Activated CD4-positive, CD25-positive, alpha-beta regulatory T cell treated with anti-CD3 and anti-CD28 coated beads, Interleukin-2, amount 50 U/mL, for 72 hours (primary cell): ENCODE results near the gene PLXNA2.

Source experiments
- DNase-seq: peaks from one replicate; pipeline ENCODE4 v3.0.0; 2021

Gene PLXNA2

DNA sequence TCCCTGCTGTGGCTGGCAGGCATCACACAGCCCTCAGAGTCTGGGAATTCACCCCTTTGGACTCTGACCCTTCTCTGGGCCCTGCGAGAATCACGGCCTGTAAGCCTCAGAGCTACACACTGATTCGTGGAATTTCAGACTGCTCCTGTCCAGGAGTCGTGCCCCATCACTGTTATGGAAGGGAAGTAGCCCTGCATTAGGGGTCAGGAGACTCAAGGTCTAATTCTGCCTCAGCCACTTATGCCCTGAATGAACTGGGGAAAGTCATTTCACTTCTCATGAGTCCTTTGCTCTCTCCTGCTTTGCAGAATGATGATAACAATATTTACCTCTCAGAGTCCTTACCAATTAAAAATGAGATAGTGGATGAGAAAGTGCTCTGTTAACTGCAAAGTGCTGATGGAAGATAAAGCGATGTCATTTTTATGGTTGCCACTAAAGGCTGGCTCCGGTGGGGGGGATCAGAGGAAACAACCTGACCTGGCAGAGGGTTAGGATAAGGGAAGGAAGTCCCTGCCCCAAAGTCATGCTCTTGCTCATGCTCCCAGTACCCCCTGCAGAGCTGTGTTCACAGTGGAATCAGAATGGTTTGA is 184.7 kb downstream of the PLXNA2 start:
- no peak for DNase-seq

DNA sequence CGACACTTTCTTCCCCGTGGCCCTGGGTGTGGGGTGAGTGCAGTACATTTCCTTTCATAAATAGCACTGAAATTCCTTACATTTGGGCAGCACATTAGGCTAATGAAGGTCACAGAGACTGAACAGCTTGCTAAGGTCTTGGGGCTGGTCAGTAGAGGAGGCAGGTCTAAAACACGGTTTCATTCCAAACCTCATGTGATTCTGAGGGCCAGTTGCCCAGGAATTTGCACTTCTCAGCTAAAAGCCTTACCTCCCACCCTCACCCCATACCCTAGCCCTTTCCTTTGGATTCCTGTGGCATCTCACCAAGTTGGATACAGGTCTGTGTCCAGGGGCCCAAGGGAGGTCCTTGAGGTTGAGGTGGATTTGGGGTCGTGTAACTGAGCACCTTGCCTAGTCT is 185.4 kb downstream of the PLXNA2 start:
- no peak for DNase-seq

DNA sequence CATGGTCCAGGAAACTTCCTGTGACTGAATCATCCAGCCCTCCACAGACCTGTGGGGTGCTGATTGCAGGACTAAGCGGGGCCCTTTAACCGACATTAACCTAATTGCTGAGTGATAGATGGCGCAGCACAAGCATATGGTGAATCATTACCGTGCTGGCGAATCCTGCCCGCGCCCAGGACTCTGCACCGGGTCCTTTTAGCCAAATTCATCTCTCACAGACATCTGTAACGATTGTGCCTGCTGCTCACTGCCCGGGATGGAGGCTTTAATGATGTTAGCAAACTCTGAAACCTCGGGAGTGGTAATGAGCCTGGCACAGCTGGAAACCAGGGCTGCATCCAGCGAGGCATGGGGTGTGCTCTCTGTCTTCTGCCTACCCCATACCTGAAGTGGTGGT is 185.9 kb downstream of the PLXNA2 start:
- DNase-seq: no peak

DNA sequence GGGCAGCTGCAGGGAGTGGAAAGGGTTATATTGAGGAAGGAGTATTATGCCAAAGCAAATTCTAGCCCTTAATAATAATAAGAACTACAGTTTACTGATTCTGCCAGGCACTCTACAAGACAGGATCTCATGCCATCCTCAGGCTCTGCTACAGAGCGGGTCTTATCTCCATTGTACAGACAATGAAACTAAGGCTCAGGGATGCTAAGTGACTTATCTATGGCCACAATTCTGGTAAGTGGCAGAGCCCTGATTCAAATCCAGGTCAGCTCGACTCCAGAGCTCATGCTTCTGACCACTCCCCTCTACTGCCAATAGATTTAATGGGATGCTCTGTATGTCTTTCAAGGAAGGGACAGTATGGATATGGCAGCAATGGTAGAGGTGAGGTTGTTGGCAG is 187.1 kb downstream of the PLXNA2 start:
- no peak for DNase-seq

DNA sequence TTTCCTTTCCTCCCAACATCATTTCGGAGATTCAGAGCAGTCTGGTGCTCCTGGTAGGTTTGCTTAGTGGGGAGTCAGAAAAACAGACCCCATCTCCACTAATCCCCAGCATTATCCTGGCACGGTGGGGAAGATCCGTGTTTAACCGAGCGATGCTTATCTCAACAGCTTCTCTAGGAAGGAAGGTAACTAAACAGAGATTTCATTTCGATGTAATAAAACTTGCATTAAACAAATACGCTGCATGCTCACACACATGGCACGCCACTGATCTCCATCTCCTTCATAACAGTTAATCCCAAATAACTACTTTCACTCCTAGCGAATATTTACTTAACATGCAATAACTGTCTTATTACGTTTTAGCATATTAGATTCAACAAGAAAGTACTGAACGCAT is 188.6 kb downstream of the PLXNA2 start:
- DNase-seq: no peak

DNA sequence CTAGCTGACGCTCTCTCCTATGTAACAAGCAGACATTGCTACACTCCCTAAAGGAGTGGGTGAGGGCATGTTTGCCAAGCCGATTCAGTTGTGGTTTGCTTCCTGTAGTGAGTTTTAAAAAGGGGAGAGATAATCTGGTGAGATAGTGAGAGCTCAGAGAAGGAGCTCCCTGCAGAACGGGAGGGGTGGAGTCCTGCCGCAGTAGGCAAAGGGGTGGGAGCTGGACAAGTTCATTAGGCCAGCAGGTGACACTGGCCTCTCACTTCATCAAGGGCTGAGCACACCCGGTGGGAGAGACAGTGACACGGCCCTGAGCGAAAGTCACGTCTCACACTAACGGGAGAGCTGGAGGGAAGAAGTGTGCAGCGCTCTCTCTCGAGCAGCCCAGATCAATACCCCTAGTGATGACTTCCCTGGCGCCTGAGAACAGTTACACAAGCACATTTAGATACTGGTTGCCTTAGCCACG is 189.2 kb downstream of the PLXNA2 start:
- no peak for DNase-seq

DNA sequence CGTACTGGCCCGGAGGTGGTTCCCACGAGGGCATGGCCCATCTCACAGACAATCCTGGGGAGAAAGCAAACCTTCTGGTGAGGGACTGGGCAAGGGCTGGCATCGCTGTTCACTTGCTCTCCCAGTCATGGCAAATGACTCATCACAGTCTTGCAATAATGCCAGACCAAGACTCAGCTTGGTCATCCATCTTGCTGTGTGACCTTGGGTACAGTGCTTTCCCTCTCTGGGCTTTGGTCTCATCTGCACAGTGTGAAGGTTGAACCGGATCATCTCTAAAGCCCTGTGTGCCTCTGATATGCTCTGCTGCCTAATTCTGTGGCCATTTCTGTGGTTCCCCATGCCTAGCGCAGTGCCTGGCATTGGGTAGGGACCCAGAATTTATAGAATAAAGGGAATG is 189.7 kb downstream of the PLXNA2 start:
- DNase-seq: no peak

DNA sequence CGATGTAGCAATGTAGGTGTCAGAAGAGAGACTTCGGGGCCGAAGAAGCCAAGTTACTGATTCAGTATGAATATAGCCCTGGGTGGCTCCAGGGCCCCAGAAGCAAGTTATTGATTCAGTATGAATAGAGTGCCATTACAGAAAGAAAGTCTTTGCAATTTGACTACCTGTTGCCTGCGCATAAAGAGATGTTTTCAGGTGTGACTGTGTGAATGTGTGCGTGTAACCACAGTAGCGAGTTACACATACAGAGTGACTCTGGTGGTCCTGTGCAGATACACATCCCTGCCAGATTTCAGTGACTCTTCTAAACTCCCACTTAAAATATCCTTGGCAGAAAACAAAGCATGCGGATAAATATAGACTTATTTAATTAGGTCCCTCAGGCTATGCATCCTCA is 190.5 kb downstream of the PLXNA2 start:
- no peak for DNase-seq

DNA sequence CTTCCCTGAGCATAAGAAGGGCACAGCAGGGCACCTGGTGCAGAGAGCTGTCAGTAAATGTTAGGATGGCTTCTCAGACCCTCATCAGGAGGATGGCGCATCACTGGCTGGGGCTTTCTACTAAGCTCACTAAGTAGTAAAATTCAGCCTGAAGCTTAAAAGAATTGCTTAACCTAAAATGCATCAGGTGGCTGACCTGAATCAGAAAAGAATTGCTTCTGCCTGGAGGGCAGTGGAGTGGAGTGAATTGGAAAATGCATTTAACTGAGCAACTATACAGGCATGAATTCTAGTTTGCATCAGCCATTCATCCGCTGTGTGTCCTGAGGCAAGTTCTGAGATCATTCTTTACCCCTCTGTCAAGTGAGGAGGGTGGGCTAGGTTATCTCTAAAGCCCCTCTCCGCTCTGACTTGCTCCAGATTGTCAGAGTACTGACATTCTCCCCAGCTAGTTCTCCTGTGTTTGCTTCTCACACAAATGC is 191.2 kb downstream of the PLXNA2 start:
- DNase-seq: no peak

DNA sequence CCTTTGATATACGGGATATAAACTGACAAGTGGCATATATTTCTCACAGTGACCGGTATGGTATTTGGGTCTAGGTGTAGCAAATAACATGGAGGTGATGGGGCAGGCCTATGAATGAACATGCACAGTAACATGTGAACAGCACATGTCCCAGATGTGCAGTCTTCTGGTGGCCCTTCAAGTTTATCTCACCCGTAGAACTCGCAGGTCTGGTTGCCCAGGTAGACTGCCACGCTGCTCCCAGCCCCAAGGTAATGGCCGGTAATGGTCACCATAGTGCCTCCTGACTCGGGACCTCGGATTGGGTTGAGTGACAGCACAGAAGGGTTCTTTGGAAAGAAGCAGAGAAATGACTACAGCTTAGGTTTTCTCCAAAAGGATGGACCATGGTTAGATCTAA is 192.0 kb downstream of the PLXNA2 start:
- DNase-seq: no peak

DNA sequence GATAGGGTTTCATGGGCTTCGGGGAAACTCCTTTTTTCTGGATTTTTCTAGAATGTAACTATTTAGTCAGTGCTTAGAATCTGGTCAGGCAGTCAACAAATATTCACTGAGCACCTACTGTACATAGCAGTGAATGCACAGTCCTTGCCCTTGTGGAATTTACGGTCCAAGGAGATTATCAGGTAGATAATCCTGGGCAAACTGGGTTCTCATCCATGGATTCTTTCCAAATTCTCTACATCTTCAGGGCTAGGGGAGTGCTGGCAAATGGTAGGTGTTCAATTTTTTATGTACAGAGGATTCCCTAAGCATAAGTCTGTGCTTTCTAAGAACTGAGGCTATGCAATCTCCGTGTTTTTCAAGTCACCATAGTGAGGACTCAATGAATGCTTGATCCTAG is 192.5 kb downstream of the PLXNA2 start:
- no peak for DNase-seq

DNA sequence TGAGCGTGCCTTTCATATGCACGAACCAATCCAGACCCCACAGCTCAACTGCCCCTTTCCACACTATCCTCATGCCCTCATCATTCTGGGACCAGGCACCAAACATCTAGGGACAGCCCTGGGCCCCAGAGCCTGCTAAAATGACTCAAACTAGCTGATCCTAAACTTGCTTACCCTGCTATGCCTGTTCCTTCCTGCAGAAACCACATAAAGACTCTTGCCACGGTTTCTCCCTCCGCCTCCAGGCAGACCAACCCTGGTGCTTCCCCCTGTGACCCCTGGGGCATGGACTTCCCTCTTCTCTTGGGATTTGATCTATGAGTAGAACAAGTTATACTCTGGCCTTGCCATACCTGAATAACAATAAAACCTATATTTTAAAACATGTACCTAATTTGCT is 195.3 kb downstream of the PLXNA2 start:
- DNase-seq: no peak

DNA sequence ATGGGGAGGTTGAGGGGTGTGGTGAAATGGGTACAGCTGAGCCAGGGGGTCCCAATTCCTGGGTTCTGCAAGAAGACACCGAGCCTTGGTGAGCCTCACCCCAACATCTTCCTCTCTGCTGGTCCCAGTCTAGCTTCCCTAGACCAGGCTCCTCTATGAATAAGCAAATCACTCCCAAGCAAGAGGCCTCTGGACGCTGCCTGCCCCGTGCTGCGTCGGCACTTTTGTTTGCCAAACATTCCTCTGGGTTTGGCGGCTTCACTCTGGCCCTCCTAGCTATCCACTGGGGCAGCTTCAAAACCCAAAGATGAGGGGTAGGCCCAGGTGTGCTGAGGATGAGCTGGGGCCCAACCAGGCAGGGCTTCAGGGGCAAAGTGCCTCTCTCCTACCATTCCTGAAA is 196.2 kb downstream of the PLXNA2 start:
- DNase-seq: no peak

DNA sequence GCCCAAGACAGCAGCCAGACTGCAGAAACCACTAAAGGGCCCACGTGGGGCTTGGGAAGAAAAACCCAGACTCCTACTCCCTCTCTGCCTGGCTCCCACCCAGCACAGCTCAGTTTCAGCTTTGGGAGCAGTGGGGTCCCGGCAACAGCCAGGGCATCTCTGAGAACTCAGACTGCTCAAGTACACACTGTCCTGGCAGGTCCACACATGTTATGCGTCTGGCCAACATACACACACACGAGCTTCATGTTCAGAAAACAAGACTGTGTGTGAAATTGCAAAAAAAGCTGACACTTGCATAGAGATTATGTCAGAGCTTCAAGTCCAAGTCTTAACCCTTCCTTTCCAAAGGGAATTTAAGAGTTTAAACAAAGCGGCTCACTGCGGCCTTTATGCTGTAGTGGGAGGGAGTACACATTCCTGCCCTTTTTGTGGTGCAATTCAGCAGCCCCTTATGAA is 196.7 kb downstream of the PLXNA2 start:
- DNase-seq: no peak

DNA sequence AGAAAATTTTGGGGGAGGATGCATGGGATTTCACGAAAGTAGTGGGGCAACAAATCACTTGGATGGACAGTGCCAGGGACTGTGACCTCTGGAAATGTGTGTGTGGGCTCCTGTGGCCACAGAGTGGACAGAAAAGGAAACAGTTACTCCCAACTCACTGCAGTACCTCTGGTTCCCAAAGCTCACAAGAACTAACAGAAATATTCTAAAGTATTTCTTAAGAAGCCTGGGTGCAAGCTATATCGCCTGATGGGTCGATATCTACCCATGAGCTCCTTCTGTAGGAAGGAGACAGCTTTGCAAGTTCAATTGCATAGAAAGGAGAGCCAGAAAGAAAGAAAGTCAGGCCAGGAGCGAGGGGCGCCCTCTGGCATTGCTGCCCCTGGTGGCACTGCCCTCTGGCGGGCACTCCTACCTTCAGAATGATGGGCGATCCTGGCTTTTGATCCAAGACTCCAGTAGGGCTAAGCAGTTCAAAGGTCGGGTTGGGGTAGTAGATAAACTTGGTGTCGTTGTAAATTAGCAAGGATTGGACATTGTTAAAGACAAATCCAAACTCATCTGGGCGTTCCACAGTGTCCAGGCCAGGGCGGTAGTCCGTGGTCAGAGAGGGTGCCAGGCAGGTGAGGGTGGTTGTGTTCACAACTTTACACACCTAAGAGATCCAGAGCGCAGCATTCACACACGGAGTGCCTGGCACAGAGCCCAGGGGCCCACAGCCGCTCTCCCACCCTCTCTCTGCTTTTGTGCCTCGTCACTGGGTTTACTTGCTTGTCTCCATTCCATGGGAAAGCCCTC is 198.5 kb downstream of the PLXNA2 start:
- DNase-seq: no peak

DNA sequence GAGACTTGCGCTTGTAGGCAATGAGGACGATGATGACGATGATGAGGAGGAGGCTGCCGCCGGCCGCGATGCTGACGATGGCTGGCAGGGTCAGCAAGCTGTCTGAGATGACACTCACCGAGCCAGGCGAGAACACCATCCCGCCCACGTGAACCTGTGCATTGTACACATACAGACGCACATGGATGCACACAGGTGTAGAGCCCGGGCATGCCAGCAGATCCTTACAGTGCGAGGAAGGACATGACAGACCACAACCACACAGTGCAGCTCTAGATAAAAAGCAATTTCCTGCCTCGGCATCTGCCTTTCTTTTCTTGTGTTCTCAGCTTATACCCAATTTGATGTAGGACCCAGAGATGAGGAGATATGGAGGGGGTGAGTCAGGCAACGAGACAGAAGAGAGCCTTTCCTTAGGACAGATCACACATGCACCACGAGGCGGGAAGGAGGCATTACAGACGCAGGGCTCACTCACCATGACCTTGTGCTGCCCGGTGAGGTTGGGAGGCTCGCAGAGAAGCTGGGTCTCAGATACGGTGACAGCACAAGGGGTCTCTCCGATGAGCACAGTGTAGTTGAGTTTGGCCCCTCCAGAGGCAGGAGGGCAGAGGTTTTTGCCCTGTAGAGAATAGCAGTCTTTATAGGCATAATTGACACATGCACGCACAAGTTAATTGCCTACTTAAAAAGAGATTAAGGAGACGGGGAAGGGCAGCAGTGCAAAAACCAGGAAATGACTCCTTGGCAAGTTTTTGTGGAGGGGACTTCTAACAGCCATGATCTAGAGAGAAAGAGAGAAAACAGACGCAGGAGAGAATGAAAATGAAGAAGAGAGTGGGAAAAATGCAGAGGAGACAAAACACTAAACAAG is 199.4 kb downstream of the PLXNA2 start:
- DNase-seq: no peak

DNA sequence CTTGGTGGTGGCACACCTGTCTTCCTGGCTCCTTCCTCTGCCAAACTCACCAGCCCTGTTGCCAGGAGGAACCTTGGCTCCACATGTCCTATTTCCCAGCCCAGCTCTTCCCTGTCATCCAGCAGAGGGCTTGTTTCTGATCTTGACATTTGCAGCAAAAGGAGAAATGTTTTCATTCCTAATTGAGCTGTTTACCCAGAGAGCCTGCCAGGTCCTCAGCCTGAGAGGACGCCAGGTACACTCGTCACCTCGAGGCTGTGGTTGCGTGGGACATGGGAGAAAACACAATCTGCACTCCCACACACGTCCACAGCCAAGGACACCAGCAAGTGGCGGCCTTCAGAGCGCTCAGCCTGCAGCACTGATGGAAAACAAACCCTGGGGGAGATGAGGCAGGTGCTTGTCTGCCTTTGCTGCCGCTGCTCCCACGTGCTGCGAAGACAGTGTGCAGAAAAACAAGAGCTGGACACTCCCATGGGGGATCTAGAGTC is 200.4 kb downstream of the PLXNA2 start:
- DNase-seq: no peak

DNA sequence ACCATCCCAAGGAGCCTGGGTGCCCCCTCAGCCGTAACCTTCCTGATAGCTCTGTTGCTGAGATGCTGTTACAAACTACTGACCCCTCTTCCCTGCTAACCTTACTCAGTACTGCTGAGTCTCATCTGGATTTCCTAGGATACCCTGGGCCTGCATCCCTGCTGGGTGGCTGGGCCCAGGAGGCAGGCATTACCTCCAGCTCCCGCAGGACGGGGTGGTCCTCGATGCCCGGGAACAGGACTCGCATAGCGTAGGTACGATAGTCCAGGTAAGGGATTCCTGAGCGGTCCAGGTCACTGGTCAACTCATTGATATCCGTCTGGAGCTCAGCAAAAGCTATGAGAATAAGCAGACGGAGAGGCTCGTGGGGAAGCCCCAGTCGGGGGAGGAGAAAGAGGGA is 201.3 kb downstream of the PLXNA2 start:
- no peak for DNase-seq

DNA sequence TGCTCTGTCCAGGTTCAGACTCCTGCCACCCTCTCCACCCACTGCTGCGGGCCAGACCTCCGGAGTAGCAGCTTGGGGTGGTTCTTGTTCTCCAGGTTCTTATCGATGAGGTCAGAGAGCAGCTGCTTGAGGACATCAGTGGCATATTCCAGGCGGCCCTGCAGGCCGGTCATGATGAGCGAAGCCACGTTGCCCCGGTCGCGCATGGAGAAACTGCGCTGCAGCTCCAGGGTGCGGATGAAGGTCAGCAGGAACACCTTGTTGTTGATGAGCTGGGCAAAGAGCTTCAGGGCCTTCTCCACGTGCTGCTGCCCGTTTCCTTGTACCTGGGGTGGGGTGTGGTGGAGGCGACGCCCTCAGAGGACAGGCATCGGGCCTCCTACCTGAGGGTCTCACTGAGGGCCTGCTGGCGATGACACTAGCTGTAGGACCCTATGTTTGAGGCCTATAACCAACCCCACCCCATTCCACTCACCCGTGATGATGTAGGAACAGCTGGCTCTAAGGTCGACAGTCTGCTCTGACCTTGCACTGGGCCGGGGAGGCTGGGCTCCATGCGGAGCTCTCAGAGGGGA is 202.1 kb downstream of the PLXNA2 start:
- DNase-seq: no peak

DNA sequence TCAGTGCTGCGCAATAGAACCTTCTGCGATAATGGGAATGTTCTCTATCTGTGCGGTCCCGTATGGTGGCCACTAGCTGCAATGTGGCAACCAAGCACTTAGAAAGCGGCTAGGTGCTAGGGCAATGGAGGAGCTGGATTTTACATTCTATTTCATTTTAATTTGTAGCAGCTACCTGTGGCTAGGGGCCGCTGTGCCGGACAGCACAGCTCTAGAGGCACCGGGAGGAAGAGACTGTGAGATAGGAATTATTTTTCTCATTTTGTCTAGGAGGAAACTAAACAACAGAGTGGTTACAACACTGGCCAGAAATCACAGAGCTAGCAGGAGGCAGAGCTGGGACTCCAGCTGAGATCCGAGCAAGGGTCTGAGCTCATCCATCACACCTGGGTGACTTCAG is 202.7 kb downstream of the PLXNA2 start:
- DNase-seq: no peak

DNA sequence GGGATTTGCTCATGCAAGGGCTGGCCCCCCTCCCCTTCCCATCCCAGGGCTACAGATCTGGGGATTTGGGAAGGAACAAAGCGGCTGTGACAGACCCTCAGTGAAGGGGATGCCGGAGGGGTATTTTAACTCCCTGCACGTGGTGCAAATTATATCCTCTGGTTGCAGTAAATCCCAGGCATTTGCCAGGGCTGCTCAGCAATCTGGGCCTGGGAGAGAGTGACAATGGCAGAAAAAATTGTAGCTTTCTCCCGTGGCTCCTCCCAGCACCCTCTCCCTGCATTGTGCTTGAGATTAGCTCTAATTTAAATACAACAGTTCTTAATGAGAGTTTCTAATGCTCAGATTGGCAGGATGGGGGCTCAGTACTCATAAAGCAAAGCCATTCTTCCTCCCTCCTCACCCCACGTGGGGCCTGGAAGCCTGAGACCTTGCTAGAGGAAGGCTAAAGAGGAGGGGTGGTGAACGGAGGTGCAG is 203.3 kb downstream of the PLXNA2 start:
- no peak for DNase-seq

DNA sequence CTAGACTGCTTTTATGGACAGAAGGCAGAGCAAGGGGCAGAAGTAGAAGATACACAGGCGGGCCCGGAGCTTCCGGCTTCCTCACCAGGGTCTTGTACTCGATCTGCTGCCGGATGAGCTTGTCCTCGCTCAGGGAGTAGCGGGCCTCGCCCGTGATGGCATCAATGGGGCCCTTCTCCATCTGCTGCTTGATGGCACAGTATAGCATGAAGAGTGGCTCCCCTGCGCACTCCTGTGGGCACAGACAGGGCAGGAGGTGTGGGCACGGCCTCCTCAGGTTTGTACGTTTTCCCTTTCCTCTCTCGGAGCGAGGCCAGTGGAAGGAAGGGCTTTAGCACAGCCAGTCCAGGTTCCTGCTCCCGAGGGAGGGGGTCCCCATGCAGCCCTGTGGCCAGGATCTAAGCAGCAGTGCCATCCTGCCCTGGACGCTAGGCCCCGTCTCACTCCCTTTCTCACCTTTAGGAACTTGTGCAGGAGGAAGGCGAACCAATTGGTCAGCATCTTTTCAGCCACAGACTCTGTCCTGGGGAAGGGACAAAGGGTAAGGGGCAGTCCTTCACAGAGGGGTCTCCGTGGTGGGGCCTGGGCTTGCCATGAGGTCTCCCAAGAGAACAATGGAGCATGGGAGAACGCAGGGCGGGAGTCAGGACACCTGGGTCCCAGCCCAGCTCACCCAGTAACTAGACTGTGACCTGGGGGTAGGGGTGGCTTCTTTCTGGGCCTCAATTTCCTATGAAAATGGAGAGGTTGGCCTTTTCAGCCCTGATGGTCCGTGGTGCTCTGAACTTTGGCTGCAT is 204.4 kb downstream of the PLXNA2 start:
- DNase-seq: no peak
